HG03442 (cell line): ENCODE data around the gene MAPK8.
A peak's percentile ranks its signal among the peaks of the same experiment; 100 is the strongest.
"Not testable (repeated sequence)": the region's sequence is repeated elsewhere in the genome, so short reads cannot be mapped to it uniquely, and the experiment has no call there.

Experiments
- ATAC-seq: cut with Tn5 transposase; IDR thresholded peaks from one replicate; pipeline ENCODE4 v1.9.1; 2021; ENCODE audit warnings: mild to moderate bottlenecking, moderate library complexity; ENCODE audit not compliant: unreplicated experiment

Gene MAPK8

GRCh38 chr10:48332871-48333216 is 26.4 kb downstream of the MAPK8 start:
- ATAC-seq: no peak

GRCh38 chr10:48333856-48334255 is 27.4 kb downstream of the MAPK8 start:
- no peak for ATAC-seq

- ATAC-seq: no peak
These were observed 29.3 kb downstream of the MAPK8 start for GRCh38 chr10:48335788-48336187.

GRCh38 chr10:48336978-48337599 is 30.6 kb downstream of the MAPK8 start:
- ATAC-seq: peak; percentile 92

GRCh38 chr10:48340734-48341133 is 34.3 kb downstream of the MAPK8 start:
- ATAC-seq: no peak

GRCh38 chr10:48343106-48343505 is 36.6 kb downstream of the MAPK8 start:
- ATAC-seq: no peak

- ATAC-seq: no peak
These were observed 37.6 kb downstream of the MAPK8 start for GRCh38 chr10:48343921-48344598.

- not testable (repeated sequence) for ATAC-seq
These were observed 39.8 kb downstream of the MAPK8 start for GRCh38 chr10:48346248-48346647.

GRCh38 chr10:48347539-48347938 is 41.1 kb downstream of the MAPK8 start:
- not testable (repeated sequence) for ATAC-seq

GRCh38 chr10:48347943-48348342 is 41.5 kb downstream of the MAPK8 start:
- ATAC-seq: not testable (repeated sequence)

- no peak for ATAC-seq
These were observed 46.8 kb downstream of the MAPK8 start for GRCh38 chr10:48353246-48353645.

GRCh38 chr10:48357631-48358030 is 51.2 kb downstream of the MAPK8 start:
- no peak for ATAC-seq

- no peak for ATAC-seq
These were observed 51.7 kb downstream of the MAPK8 start for GRCh38 chr10:48358162-48358561.

GRCh38 chr10:48358838-48359237 is 52.4 kb downstream of the MAPK8 start:
- no peak for ATAC-seq

- ATAC-seq: no peak
These were observed 54.7 kb downstream of the MAPK8 start for GRCh38 chr10:48361176-48361575.

GRCh38 chr10:48363617-48364355 is 57.3 kb downstream of the MAPK8 start:
- no peak for ATAC-seq

GRCh38 chr10:48364659-48365405 is 58.4 kb downstream of the MAPK8 start:
- no peak for ATAC-seq

GRCh38 chr10:48365668-48366067 is 59.2 kb downstream of the MAPK8 start:
- no peak for ATAC-seq

GRCh38 chr10:48366261-48366660 is 59.8 kb downstream of the MAPK8 start:
- ATAC-seq: no peak

GRCh38 chr10:48369501-48369900 is 63.0 kb downstream of the MAPK8 start:
- ATAC-seq: no peak

- ATAC-seq: no peak
These were observed 71.5 kb downstream of the MAPK8 start for GRCh38 chr10:48377751-48378530.
